C4-2B (cell line): Measurements from ENCODE around the gene CLEC6A.

Experiments used
- ZFX ChIP-seq: fragments of 450-650 bp; IDR thresholded peaks from 2 replicates; pipeline ENCODE4 v1.6.1; 2017
- TF ChIP-seq, protein P1 (sequence below): fragments of 450-650 bp; conservative IDR thresholded peaks from 2 replicates; pipeline ENCODE4 v1.5.1; 2017; ENCODE audit warnings: mild to moderate bottlenecking

GRCh38 chr12:8445731-8446130, 10.0 kb upstream of the CLEC6A start:
- TF ChIP-seq, protein P1, sequence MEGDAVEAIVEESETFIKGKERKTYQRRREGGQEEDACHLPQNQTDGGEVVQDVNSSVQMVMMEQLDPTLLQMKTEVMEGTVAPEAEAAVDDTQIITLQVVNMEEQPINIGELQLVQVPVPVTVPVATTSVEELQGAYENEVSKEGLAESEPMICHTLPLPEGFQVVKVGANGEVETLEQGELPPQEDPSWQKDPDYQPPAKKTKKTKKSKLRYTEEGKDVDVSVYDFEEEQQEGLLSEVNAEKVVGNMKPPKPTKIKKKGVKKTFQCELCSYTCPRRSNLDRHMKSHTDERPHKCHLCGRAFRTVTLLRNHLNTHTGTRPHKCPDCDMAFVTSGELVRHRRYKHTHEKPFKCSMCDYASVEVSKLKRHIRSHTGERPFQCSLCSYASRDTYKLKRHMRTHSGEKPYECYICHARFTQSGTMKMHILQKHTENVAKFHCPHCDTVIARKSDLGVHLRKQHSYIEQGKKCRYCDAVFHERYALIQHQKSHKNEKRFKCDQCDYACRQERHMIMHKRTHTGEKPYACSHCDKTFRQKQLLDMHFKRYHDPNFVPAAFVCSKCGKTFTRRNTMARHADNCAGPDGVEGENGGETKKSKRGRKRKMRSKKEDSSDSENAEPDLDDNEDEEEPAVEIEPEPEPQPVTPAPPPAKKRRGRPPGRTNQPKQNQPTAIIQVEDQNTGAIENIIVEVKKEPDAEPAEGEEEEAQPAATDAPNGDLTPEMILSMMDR: no peak
- TF ChIP-seq ZFX: no peak
